ENCODE measurements around the gene ABCC4. TPM values are rescaled to one million over a fixed set of nuclear protein-coding genes. Genes with fewer than 3 reads are reported as not detected.

Gene ABCC4
- polyA plus RNA-seq, 1 experiment, result 140 TPM

DNA sequence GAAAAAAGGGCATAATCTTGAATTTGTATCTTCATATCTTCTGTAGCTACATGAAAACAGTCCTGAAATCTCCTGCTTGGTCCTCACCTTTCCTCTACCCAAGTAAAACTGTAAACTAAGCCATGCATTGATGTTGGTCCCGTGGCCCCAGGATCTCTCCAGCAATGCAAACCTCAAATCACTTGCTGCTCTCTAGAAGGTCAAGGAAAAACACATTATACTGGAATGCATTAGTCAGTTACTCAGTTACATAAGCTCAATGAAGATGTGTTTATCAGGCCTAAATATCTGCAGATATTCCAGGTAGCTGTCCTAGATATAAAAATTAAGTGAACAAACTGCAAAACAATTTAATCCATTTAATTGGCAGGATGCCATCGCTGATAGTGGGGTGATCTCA lies 261.8 kb downstream of the ABCC4 start:
- ChIA-PET POLR2A (no interaction called here), CTCF (interaction anchor here (1.2 to 1.4 kb wide), 2 partner anchors 365 to 379 kb away, joined by 3 read pairs; no protein-coding TSS in a partner anchor)
- Histone ChIP-seq H3K27ac (ENCODE audit: low read depth, low read length) (no peak overlapping the region), H3K27me3 (ENCODE audit: control insufficient read depth, insufficient read depth, low read length) (no peaks in the 10 kb centered on the region), H3K4me3 (ENCODE audit: low read depth, low read length) (no peak overlapping the region), H3K9me3 (ENCODE audit: control insufficient read depth, insufficient read depth, low read length) (no peaks in the 10 kb centered on the region)
- no peak for TF ChIP-seq CTCF (IDR thresholded peaks at IDR 0.05; ENCODE audit: low read depth, low read length)
- DNase-seq (ENCODE audit: low read depth, low spot score), result no peak

DNA sequence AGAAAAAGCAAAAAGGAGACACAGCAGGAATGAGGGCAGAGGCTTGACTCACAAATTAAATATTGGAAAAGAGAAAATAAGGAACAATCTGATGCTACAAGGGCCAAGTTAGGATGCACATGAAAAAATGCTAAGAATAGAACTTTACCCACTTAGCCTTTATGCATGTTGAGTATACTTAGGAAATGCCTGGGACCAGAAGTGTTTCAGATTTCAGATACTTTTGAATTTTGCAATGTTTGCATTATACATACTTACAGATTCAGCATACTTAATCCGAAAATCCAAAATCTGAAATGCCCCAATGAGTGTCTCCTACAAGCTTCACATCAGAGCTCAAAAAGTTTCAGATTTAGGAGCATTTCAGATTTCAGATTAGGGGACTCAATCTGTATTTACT lies 262.3 kb downstream of the ABCC4 start:
- no peaks in the 10 kb centered on the region for H3K9me3 ChIP-seq (ENCODE audit: control insufficient read depth, insufficient read depth, low read length)
- no peaks in the 10 kb centered on the region for H3K27me3 ChIP-seq (ENCODE audit: control insufficient read depth, insufficient read depth, low read length)
- POLR2A ChIA-PET, result no interaction called here
- DNase-seq (ENCODE audit: low read depth, low spot score), result no peak
- no peak for TF ChIP-seq CTCF (IDR thresholded peaks at IDR 0.05; ENCODE audit: low read depth, low read length)
- H3K27ac ChIP-seq (ENCODE audit: low read depth, low read length), result peak overlapping the region; percentile 11
- no peak overlapping the region for H3K4me3 ChIP-seq (ENCODE audit: low read depth, low read length)
- CTCF ChIA-PET, result interaction anchor here (0.7 to 1.4 kb wide), 3 partner anchors 366 to 423 kb away, joined by 3 to 7 read pairs (median 3); no protein-coding TSS in a partner anchor

- H3K9me3 ChIP-seq (ENCODE audit: control insufficient read depth, insufficient read depth, low read length), result no peaks in the 10 kb centered on the region
- no peak overlapping the region for H3K27ac ChIP-seq (ENCODE audit: low read depth, low read length)
- TF ChIP-seq CTCF (IDR thresholded peaks at IDR 0.05; ENCODE audit: low read depth, low read length), result no peak
- DNase-seq (ENCODE audit: low read depth, low spot score), result no peak
- CTCF ChIA-PET, result no interaction called here
- no peak overlapping the region for H3K4me3 ChIP-seq (ENCODE audit: low read depth, low read length)
- H3K27me3 ChIP-seq (ENCODE audit: control insufficient read depth, insufficient read depth, low read length), result no peaks in the 10 kb centered on the region
- POLR2A ChIA-PET, result no interaction called here
These were observed 265.7 kb downstream of the ABCC4 start for GRCh38 chr13:95035311-95036109.

GRCh38 chr13:95033890-95034289 lies 267.4 kb downstream of the ABCC4 start:
- H3K9me3 ChIP-seq (ENCODE audit: control insufficient read depth, insufficient read depth, low read length), result no peaks in the 10 kb centered on the region
- no peaks in the 10 kb centered on the region for H3K27me3 ChIP-seq (ENCODE audit: control insufficient read depth, insufficient read depth, low read length)
- ChIA-PET POLR2A (interaction anchor here (0.7 kb wide), 1 partner anchor 65 kb away, joined by 4 read pairs; no protein-coding TSS in a partner anchor), CTCF (no interaction called here)
- no peak overlapping the region for H3K4me3 ChIP-seq (ENCODE audit: low read depth, low read length)
- DNase-seq (ENCODE audit: low read depth, low spot score), result no peak
- no peak for TF ChIP-seq CTCF (IDR thresholded peaks at IDR 0.05; ENCODE audit: low read depth, low read length)
- no peak overlapping the region for H3K27ac ChIP-seq (ENCODE audit: low read depth, low read length)

- Histone ChIP-seq H3K4me3 (ENCODE audit: low read depth, low read length) (no peak overlapping the region), H3K27ac (ENCODE audit: low read depth, low read length) (no peak overlapping the region), H3K27me3 (ENCODE audit: control insufficient read depth, insufficient read depth, low read length) (no peaks in the 10 kb centered on the region), H3K9me3 (ENCODE audit: control insufficient read depth, insufficient read depth, low read length) (no peaks in the 10 kb centered on the region)
- DNase-seq (ENCODE audit: low read depth, low spot score), result no peak
- CTCF ChIA-PET, result no interaction called here
- POLR2A ChIA-PET, result no interaction called here
- no peak for TF ChIP-seq CTCF (IDR thresholded peaks at IDR 0.05; ENCODE audit: low read depth, low read length)
These were observed 269.1 kb downstream of the ABCC4 start for GRCh38 chr13:95032121-95032520.

All from AG04450 (cell line).